GM23338 (cell line): ENCODE results near the gene GLMN. TPM values are rescaled to one million over a fixed set of nuclear protein-coding genes. Genes with fewer than 3 reads are reported as not detected.

Experiments used
- ATAC-seq: fragments of 200-7000 bp; cut with Tn5 transposase; 3 replicates; pipeline ENCODE4 v1.9.1; 2020
- DNase-seq: peaks from one replicate; pipeline ENCODE4 v3.0.0-alpha.2; 2015; ENCODE audit warnings: low spot score
- H2AFZ ChIP-seq: fragments of 200-600 bp; sonication (generic); 2 replicates; pipeline ENCODE4 v1.8.0; 2016; ENCODE audit warnings: antibody characterized with exemption, mild to moderate bottlenecking, moderate library complexity
- H3F3A ChIP-seq: fragments of 200-600 bp; sonication (generic); replicated peaks from 2 replicates; pipeline ENCODE4 v1.8.0; 2017; ENCODE audit warnings: antibody characterized with exemption, mixed run types, low read depth
- H3K27ac ChIP-seq: fragments of 200-600 bp; sonication (generic); 2 replicates; pipeline ENCODE4 v1.6.1; 2016; ENCODE audit warnings: low read depth
- H3K27me3 ChIP-seq: fragments of 200-600 bp; sonication (generic); 2 replicates; pipeline ENCODE4 v1.8.0; 2016; ENCODE audit warnings: mild to moderate bottlenecking, mixed run types, moderate library complexity; ENCODE audit not compliant: insufficient read depth
- H3K36me3 ChIP-seq: fragments of 200-600 bp; sonication (generic); 2 replicates; pipeline ENCODE4 v1.8.0; 2016; ENCODE audit warnings: mild to moderate bottlenecking; ENCODE audit not compliant: insufficient read depth
- H3K4me1 ChIP-seq: fragments of 200-600 bp; sonication (generic); 2 replicates; pipeline ENCODE4 v1.8.0; 2016; ENCODE audit warnings: mild to moderate bottlenecking, moderate library complexity; ENCODE audit not compliant: insufficient read depth
- H3K4me2 ChIP-seq: fragments of 200-600 bp; sonication (generic); 2 replicates; pipeline ENCODE4 v1.7.1; 2017; ENCODE audit warnings: mixed run types
- H3K4me3 ChIP-seq: fragments of 200-600 bp; sonication (generic); 2 replicates; pipeline ENCODE4 v1.6.1; 2016; ENCODE audit warnings: mixed run types
- H3K79me2 ChIP-seq: fragments of 200-600 bp; sonication (generic); replicated peaks from 2 replicates; pipeline ENCODE4 v1.8.0; 2017; ENCODE audit warnings: mild to moderate bottlenecking; ENCODE audit not compliant: insufficient read depth
- H3K9me2 ChIP-seq: fragments of 200-600 bp; sonication (generic); 2 replicates; pipeline ENCODE4 v1.8.0; 2017; ENCODE audit not compliant: insufficient read depth
- H4K20me1 ChIP-seq: fragments of 200-600 bp; sonication (generic); replicated peaks from 2 replicates; pipeline ENCODE4 v1.8.0; 2017; ENCODE audit warnings: mild to moderate bottlenecking; ENCODE audit not compliant: insufficient read depth
- H3K27ac Mint-ChIP-seq: 2 replicates; pipeline ENCODE4 v1.8.0; 2020; ENCODE audit warnings: inconsistent platforms, mild to moderate bottlenecking, moderate library complexity, mixed read lengths
- H3K27me3 Mint-ChIP-seq: 3 replicates; pipeline ENCODE4 v1.8.0; 2022; ENCODE audit warnings: low read depth, mild to moderate bottlenecking, moderate library complexity, mixed read lengths, inconsistent platforms; ENCODE audit not compliant: insufficient read depth, poor library complexity
- H3K36me3 Mint-ChIP-seq: 3 replicates; pipeline ENCODE4 v1.8.0; 2021; ENCODE audit warnings: low read depth, mild to moderate bottlenecking, inconsistent platforms, moderate library complexity, mixed read lengths
- H3K4me1 Mint-ChIP-seq: 3 replicates; pipeline ENCODE4 v1.8.0; 2020; ENCODE audit warnings: mild to moderate bottlenecking, inconsistent platforms, mixed read lengths
- H3K4me3 Mint-ChIP-seq: 3 replicates; pipeline ENCODE4 v1.8.0; 2021; ENCODE audit warnings: moderate library complexity, mild to moderate bottlenecking, inconsistent platforms, mixed read lengths
- H3K9me3 Mint-ChIP-seq: 3 replicates; pipeline ENCODE4 v1.8.0; 2020; ENCODE audit warnings: moderate library complexity, mild to moderate bottlenecking, inconsistent platforms, mixed read lengths
- CREB1 ChIP-seq: fragments of 250-450 bp; sonication (Bioruptor Pico); IDR thresholded peaks from 2 replicates; pipeline ENCODE4 v1.5.0; 2020; ENCODE audit warnings: low read depth, mild to moderate bottlenecking, moderate library complexity
- CTCF ChIP-seq, 2 experiments: fragments of 200-600 bp in 1 of 2; sonication (generic) in 1 of 2; conservative IDR thresholded peaks; 2 replicates each; pipeline versions ENCODE4 v1.5.1 to v1.6.1; 2016 to 2017; ENCODE audit warnings: antibody characterized with exemption in 2 of 2, low read depth in 2 of 2, mild to moderate bottlenecking in 2 of 2, moderate library complexity in 1 of 2
- ETS1 ChIP-seq: IDR thresholded peaks from 2 replicates; pipeline ENCODE4 v1.6.1; 2016; ENCODE audit warnings: antibody characterized with exemption
- EZH2 ChIP-seq: fragments of 200-600 bp; sonication (generic); IDR thresholded peaks from one replicate; pipeline ENCODE4 v1.8.0; 2017; ENCODE audit warnings: antibody characterized with exemption, mild to moderate bottlenecking, low read depth; ENCODE audit not compliant: unreplicated experiment
- EZH2phosphoT487 ChIP-seq: fragments of 200-600 bp; sonication (generic); IDR thresholded peaks from one replicate; pipeline ENCODE4 v1.8.1; 2018; ENCODE audit warnings: antibody characterized with exemption; ENCODE audit not compliant: unreplicated experiment
- JUNB ChIP-seq: IDR thresholded peaks from one replicate; pipeline ENCODE4 v1.6.1; 2016; ENCODE audit warnings: antibody characterized with exemption; ENCODE audit not compliant: unreplicated experiment
- NANOG ChIP-seq: IDR thresholded peaks from 2 replicates; pipeline ENCODE4 v1.6.1; 2016; ENCODE audit warnings: antibody characterized with exemption, borderline replicate concordance
- POLR2AphosphoS5 ChIP-seq: IDR thresholded peaks from 2 replicates; pipeline ENCODE4 v1.6.1; 2016; ENCODE audit warnings: antibody characterized with exemption, low read depth
- REST ChIP-seq: IDR thresholded peaks from one replicate; pipeline ENCODE4 v1.6.1; 2018; ENCODE audit warnings: antibody characterized with exemption; ENCODE audit not compliant: unreplicated experiment
- STAT1 ChIP-seq: IDR thresholded peaks from one replicate; pipeline ENCODE4 v1.6.1; 2016; ENCODE audit warnings: antibody characterized with exemption; ENCODE audit not compliant: unreplicated experiment
- ZNF114 ChIP-seq: fragments of 250-450 bp; sonication (Bioruptor Pico); IDR thresholded peaks from 2 replicates; pipeline ENCODE4 v1.5.0; 2020; ENCODE audit warnings: mild to moderate bottlenecking, moderate library complexity
- ZNF331 ChIP-seq: fragments of 250-450 bp; sonication (Bioruptor Pico); IDR thresholded peaks from 2 replicates; pipeline ENCODE4 v1.5.0; 2020; ENCODE audit warnings: low read depth, mild to moderate bottlenecking, moderate library complexity
- ZNF462 ChIP-seq: fragments of 250-450 bp; sonication (Bioruptor Pico); IDR thresholded peaks from 2 replicates; pipeline ENCODE4 v1.5.0; 2020; ENCODE audit warnings: mild to moderate bottlenecking, moderate library complexity
- polyA plus RNA-seq: library from polyadenylated mRNA; unstranded; fragments of >200 nt; fragmentation: Nextera tagmentation; extraction: Ambion mirVana; gene quantifications from 2 replicates; pipeline ENCODE4 v1.2.1, GENCODE V29; 2016
- total RNA-seq: library from RNA; depleted of rRNA; stranded (reverse); fragments of >200 nt; shearing (Covaris generic); gene quantifications from 2 replicates; pipeline ENCODE4 v1.2.3, GENCODE V29; 2014

The GLMN gene
- total and polyA plus RNA-seq, 2 experiments from 2014 or later, result 36.8 to 49.9 TPM

GRCh38 chr1:92211166-92211565, 87.6 kb downstream of the GLMN start:
- Histone ChIP-seq H3K4me1 (no peaks in the 10 kb centered on the region), H3K4me3 (no peak overlapping the region), H3F3A (no peaks in the 10 kb centered on the region), H3K9me2 (0 out of 2 replicates have a peak, but pooled peaks cover 6% of the 10 kb centered on the region), H4K20me1 (no peaks in the 10 kb centered on the region), H3K79me2 (no peaks in the 10 kb centered on the region), H3K4me2 (no peak overlapping the region), H3K27me3 (no peaks in the 10 kb centered on the region), H2AFZ (no peak overlapping the region), H3K27ac (no peak overlapping the region), H3K36me3 (no peaks in the 10 kb centered on the region)
- H3K27me3 Mint-ChIP-seq, result peaks cover 3% of the 10 kb centered on the region
- no peak for TF ChIP-seq ZNF114 (CRISPR knock-in tag)
- no peak for TF ChIP-seq NANOG
- no peak for TF ChIP-seq CREB1
- TF ChIP-seq REST, result no peak
- TF ChIP-seq ZNF331 (CRISPR knock-in tag), result no peak
- no peak for TF ChIP-seq ZNF462 (CRISPR knock-in tag)
- TF ChIP-seq EZH2phosphoT487, result no peak
- no peak for TF ChIP-seq CTCF (conservative IDR thresholded peaks at IDR 0.05; ENCODE audit: low read depth in 2 of 2)
- no peak for TF ChIP-seq JUNB
- no peak for TF ChIP-seq ETS1
- no peak for TF ChIP-seq STAT1
- TF ChIP-seq POLR2AphosphoS5, result no peak
- no peak for TF ChIP-seq EZH2
- no peaks in the 10 kb centered on the region for H3K4me1 Mint-ChIP-seq
- no peak overlapping the region for H3K27ac Mint-ChIP-seq
- DNase-seq, result no peak
- no peak overlapping the region for H3K4me3 Mint-ChIP-seq
- peaks cover 2% of the 10 kb centered on the region; the same call in 1 of the 3 replicates for H3K9me3 Mint-ChIP-seq
- no peak for ATAC-seq
- H3K36me3 Mint-ChIP-seq, result no peaks in the 10 kb centered on the region
